DMS114 treated with DMSO at 0.1 percent for 48 hours (cell line): Measurements from ENCODE around the gene TACR2.

Source experiments
- DNase-seq: peaks from one replicate; lab custom pipeline; 2025; ENCODE audit not compliant: unreplicated experiment; lab: John Stamatoyannopoulos, UW

TACR2 gene

GRCh38 chr10:69405221-69405620 lies 11.5 kb downstream of the TACR2 start:
- no peak for DNase-seq

- DNase-seq = no peak
Measured at GRCh38 chr10:69404786-69405185, 11.9 kb downstream of the TACR2 start.

- no peak for DNase-seq
Measured at GRCh38 chr10:69403519-69403918, 13.2 kb downstream of the TACR2 start.

- DNase-seq = no peak
Measured at GRCh38 chr10:69403066-69403465, 13.7 kb downstream of the TACR2 start.

- no peak for DNase-seq
Measured at GRCh38 chr10:69402386-69402785, 14.3 kb downstream of the TACR2 start.

- no peak for DNase-seq
Measured at GRCh38 chr10:69401416-69401815, 15.3 kb downstream of the TACR2 start.

- DNase-seq = no peak
Measured at GRCh38 chr10:69400936-69401335, 15.8 kb downstream of the TACR2 start.

- no peak for DNase-seq
Measured at GRCh38 chr10:69398466-69398865, 18.3 kb downstream of the TACR2 start.

GRCh38 chr10:69397972-69398371 lies 18.7 kb downstream of the TACR2 start:
- no peak for DNase-seq

GRCh38 chr10:69394020-69394419 lies 22.7 kb downstream of the TACR2 start:
- no peak for DNase-seq

GRCh38 chr10:69392481-69393000 lies 24.2 kb downstream of the TACR2 start:
- peak; percentile 62 for DNase-seq

GRCh38 chr10:69391158-69391557 lies 25.6 kb downstream of the TACR2 start:
- no peak for DNase-seq

GRCh38 chr10:69389827-69390490 lies 26.8 kb downstream of the TACR2 start:
- no peak for DNase-seq

- DNase-seq = no peak
Measured at GRCh38 chr10:69388488-69388887, 28.2 kb downstream of the TACR2 start.

- no peak for DNase-seq
Measured at GRCh38 chr10:69387500-69387899, 29.2 kb downstream of the TACR2 start.

GRCh38 chr10:69385454-69386350 lies 31.0 kb downstream of the TACR2 start:
- DNase-seq = no peak

- DNase-seq = no peak
Measured at GRCh38 chr10:69384320-69384719, 32.4 kb downstream of the TACR2 start.

GRCh38 chr10:69383558-69383957 lies 33.2 kb downstream of the TACR2 start:
- no peak for DNase-seq

- no peak for DNase-seq
Measured at GRCh38 chr10:69382382-69383117, 34.2 kb downstream of the TACR2 start.

- no peak for DNase-seq
Measured at GRCh38 chr10:69379800-69380199, 36.9 kb downstream of the TACR2 start.

- no peak for DNase-seq
Measured at GRCh38 chr10:69377933-69378332, 38.8 kb downstream of the TACR2 start.
